ENCODE measurements around the gene PEMT. TPM values are rescaled to one million over a fixed set of nuclear protein-coding genes. Genes with fewer than 3 reads are reported as not detected.
A peak's percentile ranks its signal among the peaks of the same experiment; 100 is the strongest.

The PEMT gene
- total RNA-seq, 1 experiment from 2014 or later: 178 TPM

DNA sequence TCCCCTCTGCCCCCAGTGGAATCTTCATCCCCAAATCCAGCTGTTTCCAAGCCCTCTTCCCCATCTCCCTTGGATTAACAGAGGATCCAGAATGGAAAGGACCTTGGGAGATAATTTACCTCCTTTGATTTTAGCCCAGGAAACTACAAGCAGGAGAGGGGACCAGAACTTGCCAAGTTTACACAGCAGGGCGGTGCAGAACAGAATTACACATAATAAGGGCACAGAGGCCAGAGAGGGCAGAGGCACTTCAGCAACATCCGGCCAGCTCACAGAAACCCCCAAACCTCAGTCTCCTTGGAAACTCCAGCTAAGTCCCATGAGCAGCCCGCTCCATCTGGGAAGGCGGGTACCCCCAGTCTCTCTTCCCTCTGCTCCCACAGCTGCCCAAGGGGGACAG lies 27.2 kb downstream of the PEMT start:
- TF ChIP-seq EZH2 (IDR thresholded peaks at IDR 0.05; ENCODE audit: low read length, unreplicated experiment) (no peak), EZH2phosphoT487 (IDR thresholded peaks at IDR 0.05; ENCODE audit: borderline replicate concordance, low read length) (no peak)
- TF ChIP-seq, protein P1, sequence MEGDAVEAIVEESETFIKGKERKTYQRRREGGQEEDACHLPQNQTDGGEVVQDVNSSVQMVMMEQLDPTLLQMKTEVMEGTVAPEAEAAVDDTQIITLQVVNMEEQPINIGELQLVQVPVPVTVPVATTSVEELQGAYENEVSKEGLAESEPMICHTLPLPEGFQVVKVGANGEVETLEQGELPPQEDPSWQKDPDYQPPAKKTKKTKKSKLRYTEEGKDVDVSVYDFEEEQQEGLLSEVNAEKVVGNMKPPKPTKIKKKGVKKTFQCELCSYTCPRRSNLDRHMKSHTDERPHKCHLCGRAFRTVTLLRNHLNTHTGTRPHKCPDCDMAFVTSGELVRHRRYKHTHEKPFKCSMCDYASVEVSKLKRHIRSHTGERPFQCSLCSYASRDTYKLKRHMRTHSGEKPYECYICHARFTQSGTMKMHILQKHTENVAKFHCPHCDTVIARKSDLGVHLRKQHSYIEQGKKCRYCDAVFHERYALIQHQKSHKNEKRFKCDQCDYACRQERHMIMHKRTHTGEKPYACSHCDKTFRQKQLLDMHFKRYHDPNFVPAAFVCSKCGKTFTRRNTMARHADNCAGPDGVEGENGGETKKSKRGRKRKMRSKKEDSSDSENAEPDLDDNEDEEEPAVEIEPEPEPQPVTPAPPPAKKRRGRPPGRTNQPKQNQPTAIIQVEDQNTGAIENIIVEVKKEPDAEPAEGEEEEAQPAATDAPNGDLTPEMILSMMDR (conservative IDR thresholded peaks at IDR 0.05; ENCODE audit: low read depth, low read length): no peak
- H3F3A ChIP-seq (ENCODE audit: low read length, unreplicated experiment): no peaks in the 10 kb centered on the region
- H3K4me3 ChIP-seq (ENCODE audit: low read length): no peak overlapping the region
- BruUV-seq (replicated peaks): no TSS peak
- H3K36me3 ChIP-seq (ENCODE audit: low read depth, low read length): no peaks in the 10 kb centered on the region
- H3K9me2 ChIP-seq (replicated peaks; ENCODE audit: low read length): no peaks in the 10 kb centered on the region
- H4K20me1 ChIP-seq (ENCODE audit: low read length): no peaks in the 10 kb centered on the region
- no peak overlapping the region for H3K4me2 ChIP-seq (ENCODE audit: low read length)
- H3K9ac ChIP-seq (ENCODE audit: low read length): no peak overlapping the region
- DNase-seq (no peak), ATAC-seq (no peak)
- no peaks in the 10 kb centered on the region for H3K9me3 ChIP-seq (ENCODE audit: low read length)
- H3K4me1 ChIP-seq (ENCODE audit: insufficient read depth, low read length): peaks cover 5% of the 10 kb centered on the region
- no peak overlapping the region for H2AFZ ChIP-seq (ENCODE audit: low read length)
- H3K27me3 ChIP-seq (ENCODE audit: low read length): no peaks in the 10 kb centered on the region
- ChIA-PET POLR2A (ENCODE audit: unreplicated experiment) (no interaction called here), CTCF (interaction anchor here (0.9 kb wide), 1 partner anchor 68 kb away, joined by 4 read pairs; the partner anchor contains the start of gene RASD1)
- no peaks in the 10 kb centered on the region for H3K79me2 ChIP-seq (ENCODE audit: low read length)
- no peak overlapping the region for H3K27ac ChIP-seq (ENCODE audit: low read length)
- intact Hi-C loops (cut with micrococcal nuclease): no loop called here

DNA sequence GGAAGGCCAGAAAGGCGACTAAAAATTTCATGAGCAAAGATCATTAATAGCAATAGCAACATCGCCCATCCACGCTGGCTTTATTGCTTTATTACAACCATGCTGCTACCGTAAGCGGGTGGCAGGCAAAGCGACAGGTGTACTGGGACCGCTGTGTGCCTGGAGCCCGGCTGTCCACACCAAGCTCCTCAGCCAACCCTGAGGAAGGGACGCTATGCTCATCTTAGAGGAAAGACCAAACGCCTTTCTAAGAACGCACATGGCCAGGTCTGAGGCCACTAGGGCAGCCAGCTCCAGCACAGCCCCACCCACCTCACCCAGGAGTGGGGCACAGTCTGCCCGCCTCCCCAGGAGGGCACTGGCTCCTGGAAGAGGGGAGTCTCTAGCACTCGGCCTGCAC lies 28.0 kb downstream of the PEMT start:
- TF ChIP-seq EZH2 (IDR thresholded peaks at IDR 0.05; ENCODE audit: low read length, unreplicated experiment): no peak
- TF ChIP-seq EZH2phosphoT487 (IDR thresholded peaks at IDR 0.05; ENCODE audit: borderline replicate concordance, low read length): no peak
- TF ChIP-seq, protein P1 (conservative IDR thresholded peaks at IDR 0.05; ENCODE audit: low read depth, low read length): no peak
- ChIA-PET POLR2A (ENCODE audit: unreplicated experiment) (no interaction called here), CTCF (no interaction called here)
- H3K27me3 ChIP-seq (ENCODE audit: low read length): no peaks in the 10 kb centered on the region
- no peaks in the 10 kb centered on the region for H3F3A ChIP-seq (ENCODE audit: low read length, unreplicated experiment)
- DNase-seq (no peak), ATAC-seq (no peak)
- H4K20me1 ChIP-seq (ENCODE audit: low read length): no peaks in the 10 kb centered on the region
- H3K9ac ChIP-seq (ENCODE audit: low read length): no peak overlapping the region
- no peak overlapping the region for H3K4me3 ChIP-seq (ENCODE audit: low read length)
- H3K9me3 ChIP-seq (ENCODE audit: low read length): no peaks in the 10 kb centered on the region
- peaks cover 5% of the 10 kb centered on the region for H3K4me1 ChIP-seq (ENCODE audit: insufficient read depth, low read length)
- no peak overlapping the region for H3K27ac ChIP-seq (ENCODE audit: low read length)
- H3K4me2 ChIP-seq (ENCODE audit: low read length): no peak overlapping the region
- H3K9me2 ChIP-seq (replicated peaks; ENCODE audit: low read length): no peaks in the 10 kb centered on the region
- no peaks in the 10 kb centered on the region for H3K36me3 ChIP-seq (ENCODE audit: low read depth, low read length)
- no peaks in the 10 kb centered on the region for H3K79me2 ChIP-seq (ENCODE audit: low read length)
- intact Hi-C loops (cut with micrococcal nuclease): no loop called here
- BruUV-seq (replicated peaks): no TSS peak
- H2AFZ ChIP-seq (ENCODE audit: low read length): no peak overlapping the region

DNA sequence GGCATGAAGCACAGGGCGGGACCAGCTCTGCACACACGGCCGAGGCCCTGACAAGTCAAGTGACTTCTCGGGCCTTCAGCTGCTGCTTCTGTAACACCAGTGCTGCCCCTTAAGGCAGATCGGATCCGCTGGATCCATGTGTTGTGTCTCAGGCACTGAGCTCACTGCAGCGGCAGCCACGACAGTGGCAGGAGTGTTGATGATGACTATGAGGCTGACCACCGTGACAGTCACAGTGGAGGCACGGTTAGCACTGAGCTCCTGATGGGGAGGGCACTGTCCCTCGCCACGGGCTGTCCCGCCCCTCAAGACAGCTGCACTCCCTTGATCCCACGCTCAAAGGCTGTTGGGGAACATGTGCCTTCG lies 29.4 kb downstream of the PEMT start:
- Histone ChIP-seq H3K27me3 (ENCODE audit: low read length) (no peaks in the 10 kb centered on the region), H4K20me1 (ENCODE audit: low read length) (no peaks in the 10 kb centered on the region), H3K79me2 (ENCODE audit: low read length) (no peaks in the 10 kb centered on the region), H3K36me3 (ENCODE audit: low read depth, low read length) (no peaks in the 10 kb centered on the region), H3K4me3 (ENCODE audit: low read length) (no peak overlapping the region), H2AFZ (ENCODE audit: low read length) (no peak overlapping the region; the same call in 1 of the 2 replicates), H3K9me2 (replicated peaks; ENCODE audit: low read length) (no peaks in the 10 kb centered on the region), H3K4me2 (ENCODE audit: low read length) (peak overlapping the region; percentile 18; the same call in 1 of the 2 replicates), H3K27ac (ENCODE audit: low read length) (peak overlapping the region; percentile 23; the same call in 1 of the 2 replicates), H3F3A (ENCODE audit: low read length, unreplicated experiment) (no peaks in the 10 kb centered on the region), H3K4me1 (ENCODE audit: insufficient read depth, low read length) (peaks cover 5% of the 10 kb centered on the region), H3K9me3 (ENCODE audit: low read length) (no peaks in the 10 kb centered on the region), H3K9ac (ENCODE audit: low read length) (no peak overlapping the region)
- ChIA-PET CTCF (interaction anchor here (0.7 to 1.0 kb wide), 2 partner anchors 65 to 209 kb away, joined by 3 read pairs; no protein-coding TSS in a partner anchor), POLR2A (ENCODE audit: unreplicated experiment) (interaction anchor here (0.5 kb wide), 1 partner anchor 168 kb away, joined by 4 read pairs; no protein-coding TSS in a partner anchor)
- no peak for TF ChIP-seq EZH2phosphoT487 (IDR thresholded peaks at IDR 0.05; ENCODE audit: borderline replicate concordance, low read length)
- DNase-seq (no peak), ATAC-seq (no peak)
- intact Hi-C loops (cut with micrococcal nuclease): no loop called here
- TSS peak; percentile 86 for BruUV-seq (replicated peaks)

All from PC-3 (cell line).